HG02763 (cell line): ENCODE data around the gene ANO5.
"Not testable (repeated sequence)": the region's sequence is repeated elsewhere in the genome, so short reads cannot be mapped to it uniquely, and the experiment has no call there.

Source experiments
- ATAC-seq: cut with Tn5 transposase; IDR thresholded peaks from one replicate; pipeline ENCODE4 v1.9.1; 2021; ENCODE audit warnings: mild to moderate bottlenecking, moderate library complexity; ENCODE audit not compliant: unreplicated experiment

ANO5 gene

GRCh38 chr11:22199243-22199642, 6.4 kb downstream of the ANO5 start:
- no peak for ATAC-seq

GRCh38 chr11:22203281-22203680, 10.4 kb downstream of the ANO5 start:
- no peak for ATAC-seq

- no peak for ATAC-seq
Observed at GRCh38 chr11:22207162-22207561, 14.3 kb downstream of the ANO5 start.

- no peak for ATAC-seq
Observed at GRCh38 chr11:22208151-22208858, 15.4 kb downstream of the ANO5 start.

GRCh38 chr11:22216940-22217339, 24.1 kb downstream of the ANO5 start:
- no peak for ATAC-seq

- ATAC-seq: no peak
Observed at GRCh38 chr11:22221143-22221542, 28.3 kb downstream of the ANO5 start.

GRCh38 chr11:22225190-22225589, 32.3 kb downstream of the ANO5 start:
- no peak for ATAC-seq

- no peak for ATAC-seq
Observed at GRCh38 chr11:22234743-22235142, 41.9 kb downstream of the ANO5 start.

- ATAC-seq: peak; percentile 94
Observed at GRCh38 chr11:22244986-22245592, 52.2 kb downstream of the ANO5 start.

- ATAC-seq: no peak
Observed at GRCh38 chr11:22246992-22247391, 54.1 kb downstream of the ANO5 start.

GRCh38 chr11:22249871-22250270, 57.0 kb downstream of the ANO5 start:
- no peak for ATAC-seq

GRCh38 chr11:22256876-22257275, 64.0 kb downstream of the ANO5 start:
- ATAC-seq: no peak

- no peak for ATAC-seq
Observed at GRCh38 chr11:22263613-22264012, 70.7 kb downstream of the ANO5 start.

- ATAC-seq: not testable (repeated sequence)
Observed at GRCh38 chr11:22268983-22269624, 76.2 kb downstream of the ANO5 start.

- no peak for ATAC-seq
Observed at GRCh38 chr11:22273781-22274180, 80.9 kb downstream of the ANO5 start.

GRCh38 chr11:22275600-22275999, 82.7 kb downstream of the ANO5 start:
- ATAC-seq: no peak

- no peak for ATAC-seq
Observed at GRCh38 chr11:22276535-22276934, 83.7 kb downstream of the ANO5 start.

GRCh38 chr11:22284991-22285390, 92.1 kb downstream of the ANO5 start:
- ATAC-seq: not testable (repeated sequence)

GRCh38 chr11:22302368-22302767, 109.5 kb downstream of the ANO5 start:
- ATAC-seq: no peak

GRCh38 chr11:22304337-22304961, 111.6 kb downstream of the ANO5 start:
- ATAC-seq: no peak

GRCh38 chr11:22317656-22318055, 124.8 kb downstream of the ANO5 start:
- ATAC-seq: no peak

GRCh38 chr11:22331771-22332170, 138.9 kb downstream of the ANO5 start:
- ATAC-seq: no peak
